ENCODE data around the gene CHP1. TPM values are rescaled to one million over a fixed set of nuclear protein-coding genes. Genes with fewer than 3 reads are reported as not detected.
A peak's percentile ranks its signal among the peaks of the same experiment; 100 is the strongest.

CHP1 gene
- total RNA-seq, 1 experiment from 2014 or later: 76.5 TPM

DNA sequence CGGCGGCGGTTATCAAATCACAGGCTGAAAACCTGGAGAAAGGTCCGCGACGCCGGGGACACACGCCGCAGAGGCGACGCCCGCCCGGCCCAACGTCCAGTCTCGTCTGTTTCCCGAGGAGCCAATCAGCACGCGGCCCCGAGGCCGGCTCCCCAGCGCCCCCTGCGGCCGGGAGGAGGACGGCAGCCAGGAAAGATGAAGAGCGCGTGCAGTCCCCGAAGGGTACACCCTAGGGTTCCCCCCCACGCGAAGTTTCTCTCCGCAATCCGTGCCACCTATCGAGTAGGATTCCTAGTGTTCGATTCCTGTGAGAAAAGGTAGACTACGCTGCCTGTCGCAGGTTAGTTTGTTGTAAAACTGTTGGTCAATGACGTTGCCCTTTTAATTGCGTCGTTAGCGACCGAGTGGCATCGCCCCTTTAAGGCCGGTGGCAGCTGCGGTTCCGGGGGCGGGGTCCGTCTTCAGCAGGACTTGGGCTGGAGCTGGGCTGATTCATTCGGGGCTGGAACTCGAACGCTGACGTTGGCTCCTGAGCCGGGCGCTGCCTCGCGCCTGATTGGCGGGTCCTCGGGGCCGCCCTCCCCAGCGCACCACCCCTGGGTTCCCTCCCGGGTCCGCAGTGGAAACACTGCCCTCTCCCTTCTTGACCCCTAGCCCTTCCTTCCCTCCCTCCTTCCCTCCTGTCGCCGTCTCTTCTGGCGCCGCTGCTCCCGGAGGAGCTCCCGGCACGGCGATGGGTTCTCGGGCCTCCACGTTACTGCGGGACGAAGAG lies at the start of gene CHP1, which contains the start of gene EXD1 (continued):
- TF ChIP-seq, protein P1, sequence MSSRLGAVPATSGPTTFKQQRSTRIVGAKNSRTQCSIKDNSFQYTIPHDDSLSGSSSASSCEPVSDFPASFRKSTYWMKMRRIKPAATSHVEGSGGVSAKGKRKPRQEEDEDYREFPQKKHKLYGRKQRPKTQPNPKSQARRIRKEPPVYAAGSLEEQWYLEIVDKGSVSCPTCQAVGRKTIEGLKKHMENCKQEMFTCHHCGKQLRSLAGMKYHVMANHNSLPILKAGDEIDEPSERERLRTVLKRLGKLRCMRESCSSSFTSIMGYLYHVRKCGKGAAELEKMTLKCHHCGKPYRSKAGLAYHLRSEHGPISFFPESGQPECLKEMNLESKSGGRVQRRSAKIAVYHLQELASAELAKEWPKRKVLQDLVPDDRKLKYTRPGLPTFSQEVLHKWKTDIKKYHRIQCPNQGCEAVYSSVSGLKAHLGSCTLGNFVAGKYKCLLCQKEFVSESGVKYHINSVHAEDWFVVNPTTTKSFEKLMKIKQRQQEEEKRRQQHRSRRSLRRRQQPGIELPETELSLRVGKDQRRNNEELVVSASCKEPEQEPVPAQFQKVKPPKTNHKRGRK (CRISPR knock-in tag; IDR thresholded peaks at IDR 0.05; ENCODE audit: borderline replicate concordance): 0 out of 2 replicates have a peak, but pooled peaks have one; percentile 21
- no peak for TF ChIP-seq SOX15 (CRISPR knock-in tag; IDR thresholded peaks at IDR 0.05)
- TF ChIP-seq ATF3 (CRISPR knock-in tag; conservative IDR thresholded peaks at IDR 0.05): no peak
- peak; percentile 85; the same call in 1 of the 2 replicates for TF ChIP-seq CBFB (CRISPR knock-in tag; IDR thresholded peaks at IDR 0.05; ENCODE audit: low read depth)
- TF ChIP-seq PRRX2 (CRISPR knock-in tag; IDR thresholded peaks at IDR 0.05): no peak
- no peak for TF ChIP-seq EMX1 (CRISPR knock-in tag; IDR thresholded peaks at IDR 0.05)
- TF ChIP-seq, protein P2, sequence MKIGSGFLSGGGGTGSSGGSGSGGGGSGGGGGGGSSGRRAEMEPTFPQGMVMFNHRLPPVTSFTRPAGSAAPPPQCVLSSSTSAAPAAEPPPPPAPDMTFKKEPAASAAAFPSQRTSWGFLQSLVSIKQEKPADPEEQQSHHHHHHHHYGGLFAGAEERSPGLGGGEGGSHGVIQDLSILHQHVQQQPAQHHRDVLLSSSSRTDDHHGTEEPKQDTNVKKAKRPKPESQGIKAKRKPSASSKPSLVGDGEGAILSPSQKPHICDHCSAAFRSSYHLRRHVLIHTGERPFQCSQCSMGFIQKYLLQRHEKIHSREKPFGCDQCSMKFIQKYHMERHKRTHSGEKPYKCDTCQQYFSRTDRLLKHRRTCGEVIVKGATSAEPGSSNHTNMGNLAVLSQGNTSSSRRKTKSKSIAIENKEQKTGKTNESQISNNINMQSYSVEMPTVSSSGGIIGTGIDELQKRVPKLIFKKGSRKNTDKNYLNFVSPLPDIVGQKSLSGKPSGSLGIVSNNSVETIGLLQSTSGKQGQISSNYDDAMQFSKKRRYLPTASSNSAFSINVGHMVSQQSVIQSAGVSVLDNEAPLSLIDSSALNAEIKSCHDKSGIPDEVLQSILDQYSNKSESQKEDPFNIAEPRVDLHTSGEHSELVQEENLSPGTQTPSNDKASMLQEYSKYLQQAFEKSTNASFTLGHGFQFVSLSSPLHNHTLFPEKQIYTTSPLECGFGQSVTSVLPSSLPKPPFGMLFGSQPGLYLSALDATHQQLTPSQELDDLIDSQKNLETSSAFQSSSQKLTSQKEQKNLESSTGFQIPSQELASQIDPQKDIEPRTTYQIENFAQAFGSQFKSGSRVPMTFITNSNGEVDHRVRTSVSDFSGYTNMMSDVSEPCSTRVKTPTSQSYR (CRISPR knock-in tag; IDR thresholded peaks at IDR 0.05): no peak; the same call in 1 of the 2 replicates
- TF ChIP-seq TEAD1 (CRISPR knock-in tag; IDR thresholded peaks at IDR 0.05): peak; percentile 92
- TF ChIP-seq SMAD3 (CRISPR knock-in tag; IDR thresholded peaks at IDR 0.05; ENCODE audit: borderline replicate concordance): peak; percentile 93
- TF ChIP-seq, protein P3, sequence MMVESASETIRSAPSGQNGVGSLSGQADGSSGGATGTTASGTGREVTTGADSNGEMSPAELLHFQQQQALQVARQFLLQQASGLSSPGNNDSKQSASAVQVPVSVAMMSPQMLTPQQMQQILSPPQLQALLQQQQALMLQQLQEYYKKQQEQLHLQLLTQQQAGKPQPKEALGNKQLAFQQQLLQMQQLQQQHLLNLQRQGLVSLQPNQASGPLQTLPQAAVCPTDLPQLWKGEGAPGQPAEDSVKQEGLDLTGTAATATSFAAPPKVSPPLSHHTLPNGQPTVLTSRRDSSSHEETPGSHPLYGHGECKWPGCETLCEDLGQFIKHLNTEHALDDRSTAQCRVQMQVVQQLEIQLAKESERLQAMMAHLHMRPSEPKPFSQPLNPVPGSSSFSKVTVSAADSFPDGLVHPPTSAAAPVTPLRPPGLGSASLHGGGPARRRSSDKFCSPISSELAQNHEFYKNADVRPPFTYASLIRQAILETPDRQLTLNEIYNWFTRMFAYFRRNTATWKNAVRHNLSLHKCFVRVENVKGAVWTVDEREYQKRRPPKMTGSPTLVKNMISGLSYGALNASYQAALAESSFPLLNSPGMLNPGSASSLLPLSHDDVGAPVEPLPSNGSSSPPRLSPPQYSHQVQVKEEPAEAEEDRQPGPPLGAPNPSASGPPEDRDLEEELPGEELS (CRISPR knock-in tag; IDR thresholded peaks at IDR 0.05): peak; percentile 92
- TF ChIP-seq GABPB1 (CRISPR knock-in tag; IDR thresholded peaks at IDR 0.05): peak; percentile 70; the same call in 1 of the 2 replicates
- TF ChIP-seq ZNF396 (CRISPR knock-in tag; IDR thresholded peaks at IDR 0.05; ENCODE audit: borderline replicate concordance): no peak
- TF ChIP-seq, protein P4, sequence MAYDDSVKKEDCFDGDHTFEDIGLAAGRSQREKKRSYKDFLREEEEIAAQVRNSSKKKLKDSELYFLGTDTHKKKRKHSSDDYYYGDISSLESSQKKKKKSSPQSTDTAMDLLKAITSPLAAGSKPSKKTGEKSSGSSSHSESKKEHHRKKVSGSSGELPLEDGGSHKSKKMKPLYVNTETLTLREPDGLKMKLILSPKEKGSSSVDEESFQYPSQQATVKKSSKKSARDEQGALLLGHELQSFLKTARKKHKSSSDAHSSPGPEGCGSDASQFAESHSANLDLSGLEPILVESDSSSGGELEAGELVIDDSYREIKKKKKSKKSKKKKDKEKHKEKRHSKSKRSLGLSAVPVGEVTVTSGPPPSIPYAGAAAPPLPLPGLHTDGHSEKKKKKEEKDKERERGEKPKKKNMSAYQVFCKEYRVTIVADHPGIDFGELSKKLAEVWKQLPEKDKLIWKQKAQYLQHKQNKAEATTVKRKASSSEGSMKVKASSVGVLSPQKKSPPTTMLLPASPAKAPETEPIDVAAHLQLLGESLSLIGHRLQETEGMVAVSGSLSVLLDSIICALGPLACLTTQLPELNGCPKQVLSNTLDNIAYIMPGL (CRISPR knock-in tag; IDR thresholded peaks at IDR 0.05): peak; percentile 76
- peak; percentile 92 for TF ChIP-seq ELF4 (CRISPR knock-in tag; IDR thresholded peaks at IDR 0.05; ENCODE audit: low read depth)
- TF ChIP-seq, protein P5, sequence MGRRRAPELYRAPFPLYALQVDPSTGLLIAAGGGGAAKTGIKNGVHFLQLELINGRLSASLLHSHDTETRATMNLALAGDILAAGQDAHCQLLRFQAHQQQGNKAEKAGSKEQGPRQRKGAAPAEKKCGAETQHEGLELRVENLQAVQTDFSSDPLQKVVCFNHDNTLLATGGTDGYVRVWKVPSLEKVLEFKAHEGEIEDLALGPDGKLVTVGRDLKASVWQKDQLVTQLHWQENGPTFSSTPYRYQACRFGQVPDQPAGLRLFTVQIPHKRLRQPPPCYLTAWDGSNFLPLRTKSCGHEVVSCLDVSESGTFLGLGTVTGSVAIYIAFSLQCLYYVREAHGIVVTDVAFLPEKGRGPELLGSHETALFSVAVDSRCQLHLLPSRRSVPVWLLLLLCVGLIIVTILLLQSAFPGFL (CRISPR knock-in tag; IDR thresholded peaks at IDR 0.05; ENCODE audit: borderline replicate concordance): peak; percentile 68; the same call in 1 of the 2 replicates
- no peak for TF ChIP-seq ZNF425 (CRISPR knock-in tag; conservative IDR thresholded peaks at IDR 0.05)
- TF ChIP-seq TEAD4 (CRISPR knock-in tag; IDR thresholded peaks at IDR 0.05): peak; percentile 81
- peak; percentile 80 for TF ChIP-seq USF1 (CRISPR knock-in tag; IDR thresholded peaks at IDR 0.05)
- TF ChIP-seq CTCF (IDR thresholded peaks at IDR 0.05): peak; percentile 99
